ENCODE measurements around the gene ARID3A.
A peak's percentile ranks its signal among the peaks of the same experiment; 100 is the strongest.

The ARID3A gene

GRCh38 chr19:940591-941291, 14.9 kb downstream of the ARID3A start:
- Histone ChIP-seq H3K36me3 (peaks cover 56% of the 10 kb centered on the region), H3K4me3 (ENCODE audit: low read depth in 1 of 2, low read length in 1 of 2) (peak overlapping the region in 1 of 2 experiments; percentile 65), H3K27me3 (no peaks in the 10 kb centered on the region), H3K27ac (peak overlapping the region; percentile 65), H3K4me1 (ENCODE audit: control insufficient read depth in 1 of 2, insufficient read depth in 1 of 2, low read depth in 1 of 2, low read length in 1 of 2) (peaks cover 19 to 59% of the 10 kb centered on the region in 2 experiments), H3K9me3 (no peaks in the 10 kb centered on the region)
- TF ChIP-seq, protein P1, sequence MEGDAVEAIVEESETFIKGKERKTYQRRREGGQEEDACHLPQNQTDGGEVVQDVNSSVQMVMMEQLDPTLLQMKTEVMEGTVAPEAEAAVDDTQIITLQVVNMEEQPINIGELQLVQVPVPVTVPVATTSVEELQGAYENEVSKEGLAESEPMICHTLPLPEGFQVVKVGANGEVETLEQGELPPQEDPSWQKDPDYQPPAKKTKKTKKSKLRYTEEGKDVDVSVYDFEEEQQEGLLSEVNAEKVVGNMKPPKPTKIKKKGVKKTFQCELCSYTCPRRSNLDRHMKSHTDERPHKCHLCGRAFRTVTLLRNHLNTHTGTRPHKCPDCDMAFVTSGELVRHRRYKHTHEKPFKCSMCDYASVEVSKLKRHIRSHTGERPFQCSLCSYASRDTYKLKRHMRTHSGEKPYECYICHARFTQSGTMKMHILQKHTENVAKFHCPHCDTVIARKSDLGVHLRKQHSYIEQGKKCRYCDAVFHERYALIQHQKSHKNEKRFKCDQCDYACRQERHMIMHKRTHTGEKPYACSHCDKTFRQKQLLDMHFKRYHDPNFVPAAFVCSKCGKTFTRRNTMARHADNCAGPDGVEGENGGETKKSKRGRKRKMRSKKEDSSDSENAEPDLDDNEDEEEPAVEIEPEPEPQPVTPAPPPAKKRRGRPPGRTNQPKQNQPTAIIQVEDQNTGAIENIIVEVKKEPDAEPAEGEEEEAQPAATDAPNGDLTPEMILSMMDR (IDR thresholded peaks at IDR 0.05), result no peak

DNA sequence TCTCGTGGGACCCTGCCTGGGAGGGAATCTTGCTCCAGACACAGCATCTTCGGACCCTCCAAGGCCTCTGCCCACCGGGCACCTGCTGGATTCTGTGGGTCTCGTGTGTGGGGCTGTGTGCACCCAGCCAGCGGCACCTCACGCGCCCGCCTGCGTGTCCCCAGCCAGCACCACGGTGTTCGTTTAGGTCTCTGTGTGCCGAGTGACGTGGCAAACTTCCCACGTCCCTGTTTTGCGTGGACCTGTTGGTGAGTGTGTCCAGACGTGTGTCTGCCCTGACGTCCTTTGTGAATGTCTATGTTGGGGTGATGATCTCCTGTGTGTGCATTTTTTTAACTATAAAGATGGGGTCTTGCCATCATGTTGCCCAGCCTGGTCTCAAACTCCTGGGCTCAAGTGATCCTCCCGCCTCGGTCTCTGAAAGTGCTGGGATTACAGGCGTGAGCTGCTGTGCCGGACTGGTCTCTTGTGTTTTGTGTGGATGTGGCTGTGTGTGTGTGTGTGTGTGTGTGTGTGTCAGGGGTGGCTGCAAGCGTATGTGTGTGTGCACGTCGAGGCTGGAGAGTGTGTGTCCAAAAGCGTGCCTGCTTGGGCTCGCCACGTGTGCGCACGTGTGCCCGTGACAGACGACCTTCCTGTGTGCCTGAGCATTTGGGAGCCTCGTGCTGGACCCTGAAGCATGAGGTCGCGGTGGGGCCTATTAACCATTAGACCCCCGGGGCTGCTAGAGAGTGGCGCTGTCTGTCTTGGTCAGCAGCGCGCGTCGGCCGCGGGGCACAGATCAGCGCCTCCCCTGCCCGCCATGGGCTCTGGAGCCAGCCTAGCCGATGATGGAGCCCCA, 15.7 kb downstream of the ARID3A start:
- H3K4me1 ChIP-seq (ENCODE audit: control insufficient read depth in 1 of 2, insufficient read depth in 1 of 2, low read depth in 1 of 2, low read length in 1 of 2), result peaks cover 19 to 53% of the 10 kb centered on the region in 2 experiments
- TF ChIP-seq, protein P1 (IDR thresholded peaks at IDR 0.05), result no peak
- no peaks in the 10 kb centered on the region for H3K27me3 ChIP-seq
- peak overlapping the region; percentile 65 for H3K27ac ChIP-seq
- peak overlapping the region in 1 of 2 experiments; percentile 65 for H3K4me3 ChIP-seq (ENCODE audit: low read depth in 1 of 2, low read length in 1 of 2)
- H3K9me3 ChIP-seq, result no peaks in the 10 kb centered on the region
- H3K36me3 ChIP-seq, result peaks cover 49% of the 10 kb centered on the region

GRCh38 chr19:942133-942645, 16.4 kb downstream of the ARID3A start:
- H3K9me3 ChIP-seq, result no peaks in the 10 kb centered on the region
- H3K4me3 ChIP-seq (ENCODE audit: low read depth in 1 of 2, low read length in 1 of 2), result no peak overlapping the region
- TF ChIP-seq, protein P1 (IDR thresholded peaks at IDR 0.05), result no peak
- H3K4me1 ChIP-seq (ENCODE audit: control insufficient read depth in 1 of 2, insufficient read depth in 1 of 2, low read depth in 1 of 2, low read length in 1 of 2), result peaks cover 20 to 55% of the 10 kb centered on the region in 2 experiments
- no peak overlapping the region for H3K27ac ChIP-seq
- H3K27me3 ChIP-seq, result no peaks in the 10 kb centered on the region
- peaks cover 46% of the 10 kb centered on the region for H3K36me3 ChIP-seq

DNA sequence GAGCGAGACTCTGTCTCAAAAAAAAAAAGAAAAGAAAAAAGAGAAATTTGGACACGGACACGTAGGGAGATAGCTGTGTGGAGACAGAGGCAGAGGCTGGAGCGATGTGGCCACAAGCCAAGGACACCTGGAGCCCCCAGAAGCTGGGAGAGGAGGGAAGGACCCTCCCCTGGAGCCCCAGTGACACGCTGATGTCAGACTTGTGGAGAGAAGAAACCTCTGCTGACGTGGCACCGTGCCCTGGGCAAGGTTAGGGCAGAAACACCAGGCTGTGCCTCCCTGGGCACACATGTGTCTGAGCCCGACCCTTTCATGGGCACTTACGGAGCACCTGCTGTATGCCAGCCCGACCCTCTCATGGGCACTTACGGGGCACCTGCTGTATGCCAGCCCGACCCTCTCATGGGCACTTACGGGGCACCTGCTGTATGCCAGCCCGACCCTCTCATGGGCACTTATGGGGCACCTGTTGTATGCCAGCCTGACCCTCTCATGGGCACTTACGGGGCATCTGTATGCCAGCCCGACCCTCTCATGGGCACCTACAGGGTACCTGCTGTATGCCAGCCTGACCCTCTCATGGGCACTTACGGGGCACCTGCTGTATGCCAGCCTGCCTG, 17.8 kb downstream of the ARID3A start:
- Histone ChIP-seq H3K4me3 (ENCODE audit: low read depth in 1 of 2, low read length in 1 of 2) (no peak overlapping the region), H3K4me1 (ENCODE audit: control insufficient read depth in 1 of 2, insufficient read depth in 1 of 2, low read depth in 1 of 2, low read length in 1 of 2) (peaks cover 22 to 56% of the 10 kb centered on the region in 2 experiments), H3K27me3 (no peaks in the 10 kb centered on the region), H3K9me3 (no peaks in the 10 kb centered on the region), H3K36me3 (peaks cover 49% of the 10 kb centered on the region), H3K27ac (no peak overlapping the region)
- TF ChIP-seq, protein P1 (IDR thresholded peaks at IDR 0.05), result no peak

- Histone ChIP-seq H3K4me3 (ENCODE audit: low read depth in 1 of 2, low read length in 1 of 2) (no peak overlapping the region), H3K27ac (no peak overlapping the region), H3K9me3 (no peaks in the 10 kb centered on the region), H3K36me3 (peaks cover 47% of the 10 kb centered on the region), H3K4me1 (ENCODE audit: control insufficient read depth in 1 of 2, insufficient read depth in 1 of 2, low read depth in 1 of 2, low read length in 1 of 2) (peaks cover 21 to 55% of the 10 kb centered on the region in 2 experiments), H3K27me3 (no peaks in the 10 kb centered on the region)
- TF ChIP-seq, protein P1 (IDR thresholded peaks at IDR 0.05), result no peak
These were observed 18.3 kb downstream of the ARID3A start for GRCh38 chr19:944171-944567.
